ENCODE measurements around the gene MRPL51.

The MRPL51 gene

GRCh38 chr12:6459004-6459337 is 34.1 kb downstream of the MRPL51 start:
- DNase-seq: peak; percentile 80

GRCh38 chr12:6458281-6459003 is 34.6 kb downstream of the MRPL51 start:
- DNase-seq: no peak

GRCh38 chr12:6457220-6457945 is 35.7 kb downstream of the MRPL51 start:
- no peak for DNase-seq

- DNase-seq: no peak
Observed at GRCh38 chr12:6452944-6453630, 40.0 kb downstream of the MRPL51 start.

GRCh38 chr12:6452245-6452943 is 40.7 kb downstream of the MRPL51 start:
- peak; percentile 43 for DNase-seq

GRCh38 chr12:6451348-6452244 is 41.5 kb downstream of the MRPL51 start, which contains the start of gene TAPBPL:
Gene TAPBPL, plus strand, starts transcription at chr12:6452042. Its CDS starts 207 bp downstream, at chr12:6452249.
- DNase-seq: peak; percentile 94

- peak; percentile 84 for DNase-seq
Observed at GRCh38 chr12:6450869-6451347, 42.2 kb downstream of the MRPL51 start.

GRCh38 chr12:6450091-6450868 is 42.8 kb downstream of the MRPL51 start:
- peak; percentile 94 for DNase-seq

GRCh38 chr12:6444704-6445688 is 48.1 kb downstream of the MRPL51 start, which contains the start of gene CD27:
Gene CD27, plus strand, starts transcription at chr12:6444955. Its CDS starts 141 bp downstream, at chr12:6445096.
- no peak for DNase-seq

GRCh38 chr12:6444031-6444430 is 49.0 kb downstream of the MRPL51 start:
- DNase-seq: no peak

- DNase-seq: no peak
Observed at GRCh38 chr12:6443361-6443983, 49.6 kb downstream of the MRPL51 start.

- no peak for DNase-seq
Observed at GRCh38 chr12:6442836-6443235, 50.2 kb downstream of the MRPL51 start.

Measured in NCI-H82 (cell line).